Rectal smooth muscle tissue (tissue), 1 donor: Measurements from ENCODE around the gene SOX9.

Source experiments
- H3K27ac ChIP-seq: one replicate; pipeline ENCODE4 v1.7.0; 2013; ENCODE audit warnings: low read depth, low read length, inconsistent platforms
- H3K27me3 ChIP-seq: one replicate; pipeline ENCODE4 v1.7.0; 2013; ENCODE audit warnings: low read length; ENCODE audit not compliant: control insufficient read depth, insufficient read depth
- H3K36me3 ChIP-seq: one replicate; pipeline ENCODE4 v1.7.0; 2013; ENCODE audit warnings: low read length; ENCODE audit not compliant: control insufficient read depth, insufficient read depth
- H3K4me1 ChIP-seq: one replicate; pipeline ENCODE4 v1.7.0; 2013; ENCODE audit warnings: low read length; ENCODE audit not compliant: control insufficient read depth, insufficient read depth
- H3K4me3 ChIP-seq: one replicate; pipeline ENCODE4 v1.7.0; 2013; ENCODE audit warnings: low read length
- H3K9ac ChIP-seq: one replicate; pipeline ENCODE4 v1.7.0; 2013; ENCODE audit warnings: low read length

Gene SOX9

DNA sequence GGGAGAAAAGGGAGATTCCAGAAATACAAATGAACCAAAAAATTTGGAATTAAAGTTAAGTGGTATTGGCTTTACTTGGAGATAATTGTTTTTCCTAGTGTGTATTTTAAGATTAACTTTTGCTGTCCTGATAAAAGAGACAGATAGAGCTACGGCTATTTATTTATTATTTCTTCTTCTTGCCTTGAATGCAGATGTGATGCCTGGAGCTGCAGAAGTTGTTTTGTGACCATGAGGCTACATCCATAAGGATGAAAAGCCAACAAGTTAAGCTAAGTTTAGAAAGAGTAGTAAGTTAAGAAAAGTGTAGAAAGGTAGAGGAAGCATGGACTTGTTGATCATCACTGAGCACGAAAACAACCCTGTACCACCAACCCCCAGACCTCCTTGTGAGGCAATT is 41.7 kb downstream of the SOX9 start:
- no peaks in the 10 kb centered on the region for H3K36me3 ChIP-seq
- no peak overlapping the region for H3K27ac ChIP-seq
- no peaks in the 10 kb centered on the region for H3K27me3 ChIP-seq
- no peak overlapping the region for H3K9ac ChIP-seq
- H3K4me1 ChIP-seq = no peaks in the 10 kb centered on the region
- H3K4me3 ChIP-seq = no peak overlapping the region

DNA sequence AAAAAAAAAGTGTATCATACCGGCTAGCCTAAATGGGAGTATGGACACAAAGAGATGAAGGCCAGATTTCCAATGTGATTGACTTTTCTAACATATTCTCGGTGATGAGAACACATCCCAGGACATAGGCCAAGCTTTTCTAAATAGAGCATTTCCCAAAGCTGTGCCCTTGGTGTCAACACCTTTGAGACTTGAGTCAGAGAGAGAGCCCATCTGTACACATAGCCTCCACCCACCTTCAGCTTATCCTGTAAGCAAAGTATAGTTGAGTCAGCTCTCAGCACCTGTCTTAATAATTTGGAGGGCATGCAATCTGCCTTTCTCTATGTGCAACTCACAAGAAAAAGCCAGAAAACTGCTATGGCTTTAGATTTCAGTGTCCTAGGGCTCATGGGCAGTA is 42.7 kb downstream of the SOX9 start:
- no peaks in the 10 kb centered on the region for H3K27me3 ChIP-seq
- no peak overlapping the region for H3K27ac ChIP-seq
- no peaks in the 10 kb centered on the region for H3K36me3 ChIP-seq
- H3K4me3 ChIP-seq = no peak overlapping the region
- no peaks in the 10 kb centered on the region for H3K4me1 ChIP-seq
- H3K9ac ChIP-seq = no peak overlapping the region

DNA sequence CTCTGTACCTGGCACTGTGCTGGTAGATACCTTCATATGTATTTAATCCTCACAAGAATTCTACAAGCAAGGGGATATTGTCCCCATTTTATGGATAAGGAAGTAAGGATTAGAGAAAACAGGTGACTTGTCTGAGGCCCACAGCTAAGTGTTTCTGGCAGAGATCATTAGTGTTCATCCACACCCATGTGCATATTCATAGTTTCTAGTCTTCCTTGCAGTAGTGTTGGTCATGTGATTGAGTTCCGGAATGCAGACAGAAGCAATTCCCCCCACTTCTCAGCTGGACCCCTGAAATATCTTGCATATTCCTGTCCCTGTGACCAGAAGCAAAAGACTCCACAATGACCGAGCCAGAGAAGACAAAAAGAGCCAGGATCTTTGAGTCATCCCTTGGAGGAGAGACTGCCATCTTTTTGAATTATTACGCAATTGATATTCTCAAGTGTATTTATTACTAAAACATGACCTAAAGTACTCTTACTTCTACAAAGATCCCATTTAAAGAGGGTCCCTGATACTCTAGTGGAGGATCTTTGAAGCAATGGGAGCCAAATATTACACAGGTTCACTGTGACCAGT is 43.4 kb downstream of the SOX9 start:
- H3K27me3 ChIP-seq = no peaks in the 10 kb centered on the region
- H3K36me3 ChIP-seq = no peaks in the 10 kb centered on the region
- no peak overlapping the region for H3K9ac ChIP-seq
- no peak overlapping the region for H3K4me3 ChIP-seq
- no peaks in the 10 kb centered on the region for H3K4me1 ChIP-seq
- H3K27ac ChIP-seq = no peak overlapping the region

DNA sequence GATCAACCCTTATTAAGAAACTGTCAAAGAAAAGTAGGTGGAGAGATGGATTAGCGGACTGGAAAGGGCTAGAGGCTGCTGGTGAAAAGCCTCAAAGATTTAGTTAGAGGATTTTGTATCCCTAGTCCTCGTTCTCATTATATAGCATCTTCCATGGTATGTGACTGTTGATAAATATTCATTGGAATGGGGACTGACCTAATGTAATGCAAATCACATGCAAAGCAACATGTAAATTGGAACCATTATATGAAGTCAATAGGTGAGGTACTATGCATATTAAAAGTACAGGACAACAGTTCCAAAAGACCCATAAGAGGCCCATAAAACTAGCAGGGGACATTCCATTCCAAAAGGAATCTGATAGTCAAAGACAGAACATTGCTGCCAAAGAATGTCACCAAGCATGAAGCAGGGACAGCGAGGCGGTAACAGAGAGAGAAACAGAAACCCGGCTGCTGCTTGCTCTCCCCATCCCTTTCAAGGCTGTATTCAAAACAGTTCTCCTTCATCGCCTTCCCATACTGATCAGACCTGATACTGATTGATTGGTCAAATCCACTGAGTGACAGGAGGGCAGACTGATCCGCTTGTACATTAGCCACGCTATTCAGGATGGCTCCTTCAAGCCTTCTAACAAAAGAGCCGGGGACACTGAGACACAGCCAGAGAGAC is 44.5 kb downstream of the SOX9 start:
- Histone ChIP-seq H3K36me3 (no peaks in the 10 kb centered on the region), H3K27ac (no peak overlapping the region), H3K4me3 (no peak overlapping the region), H3K27me3 (no peaks in the 10 kb centered on the region), H3K9ac (no peak overlapping the region), H3K4me1 (no peaks in the 10 kb centered on the region)

DNA sequence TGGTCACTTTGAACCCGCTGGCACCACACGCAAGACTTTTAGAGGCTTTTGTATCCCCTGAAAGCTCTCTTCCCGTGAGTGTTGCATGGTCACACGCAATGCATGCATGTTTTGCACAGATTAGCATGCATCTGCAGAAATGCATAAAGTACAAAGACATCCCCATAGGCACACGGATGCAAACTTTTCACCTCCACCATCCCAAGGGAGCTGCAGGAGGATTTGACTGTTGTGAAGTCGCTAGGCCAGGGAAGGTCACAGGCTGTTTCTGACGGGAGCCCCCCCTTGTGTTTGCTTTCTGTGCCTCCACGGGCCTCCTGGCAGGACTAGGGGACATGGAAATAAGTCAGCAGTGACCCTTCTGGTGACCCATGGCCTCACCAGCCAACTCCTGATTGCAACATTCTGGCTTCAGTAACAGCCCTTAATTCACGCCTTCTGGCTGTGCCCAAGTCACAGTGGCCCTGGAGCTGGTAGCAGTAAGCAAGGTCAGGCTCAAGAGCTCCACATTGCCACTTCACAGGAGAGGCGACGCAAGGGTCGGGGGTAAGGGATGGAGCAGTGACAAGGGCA is 45.1 kb downstream of the SOX9 start:
- Histone ChIP-seq H3K27me3 (no peaks in the 10 kb centered on the region), H3K4me3 (no peak overlapping the region), H3K4me1 (no peaks in the 10 kb centered on the region), H3K27ac (no peak overlapping the region), H3K9ac (no peak overlapping the region), H3K36me3 (no peaks in the 10 kb centered on the region)

DNA sequence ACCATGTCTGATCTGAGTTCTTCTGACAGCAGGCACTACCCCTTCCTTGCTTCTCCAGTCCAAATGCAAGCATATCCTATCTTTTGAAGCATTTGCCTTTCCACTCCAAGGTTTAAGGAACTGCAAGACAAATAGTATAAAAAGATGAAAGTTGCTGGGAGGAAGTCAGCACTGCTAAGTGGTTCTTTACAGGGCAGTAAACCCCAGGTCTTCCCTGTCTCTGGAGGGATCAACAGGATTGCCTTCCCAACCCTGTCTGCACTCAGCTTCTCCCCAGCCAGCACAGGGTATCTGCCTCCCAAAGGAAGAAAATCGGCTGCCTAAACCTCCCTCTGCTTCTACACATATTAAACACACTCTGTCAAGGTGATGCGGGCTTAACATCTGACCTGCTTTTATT is 46.8 kb downstream of the SOX9 start:
- Histone ChIP-seq H3K4me3 (no peak overlapping the region), H3K27me3 (no peaks in the 10 kb centered on the region), H3K9ac (no peak overlapping the region), H3K4me1 (no peaks in the 10 kb centered on the region), H3K27ac (no peak overlapping the region), H3K36me3 (no peaks in the 10 kb centered on the region)

DNA sequence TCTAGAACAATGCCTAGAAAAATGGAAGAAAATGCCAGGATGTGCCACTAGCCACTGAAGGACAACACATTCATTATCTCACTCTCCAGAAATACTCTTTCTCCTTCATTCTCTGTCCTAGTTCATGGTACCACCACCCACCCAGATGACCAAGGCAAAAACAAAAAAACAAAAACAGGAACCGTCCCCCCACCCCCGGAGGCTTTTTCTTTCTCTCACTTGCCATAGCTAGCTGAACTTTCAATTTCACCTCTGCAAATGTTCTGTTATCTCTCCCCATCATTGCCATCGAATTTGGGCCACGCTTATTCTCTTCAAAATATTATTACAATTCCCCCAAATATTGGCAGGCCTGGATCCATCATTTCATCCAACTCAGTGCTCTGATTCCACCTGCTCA is 49.0 kb downstream of the SOX9 start:
- Histone ChIP-seq H3K27me3 (no peaks in the 10 kb centered on the region), H3K4me3 (no peak overlapping the region), H3K9ac (no peak overlapping the region), H3K27ac (no peak overlapping the region), H3K4me1 (no peaks in the 10 kb centered on the region), H3K36me3 (no peaks in the 10 kb centered on the region)

DNA sequence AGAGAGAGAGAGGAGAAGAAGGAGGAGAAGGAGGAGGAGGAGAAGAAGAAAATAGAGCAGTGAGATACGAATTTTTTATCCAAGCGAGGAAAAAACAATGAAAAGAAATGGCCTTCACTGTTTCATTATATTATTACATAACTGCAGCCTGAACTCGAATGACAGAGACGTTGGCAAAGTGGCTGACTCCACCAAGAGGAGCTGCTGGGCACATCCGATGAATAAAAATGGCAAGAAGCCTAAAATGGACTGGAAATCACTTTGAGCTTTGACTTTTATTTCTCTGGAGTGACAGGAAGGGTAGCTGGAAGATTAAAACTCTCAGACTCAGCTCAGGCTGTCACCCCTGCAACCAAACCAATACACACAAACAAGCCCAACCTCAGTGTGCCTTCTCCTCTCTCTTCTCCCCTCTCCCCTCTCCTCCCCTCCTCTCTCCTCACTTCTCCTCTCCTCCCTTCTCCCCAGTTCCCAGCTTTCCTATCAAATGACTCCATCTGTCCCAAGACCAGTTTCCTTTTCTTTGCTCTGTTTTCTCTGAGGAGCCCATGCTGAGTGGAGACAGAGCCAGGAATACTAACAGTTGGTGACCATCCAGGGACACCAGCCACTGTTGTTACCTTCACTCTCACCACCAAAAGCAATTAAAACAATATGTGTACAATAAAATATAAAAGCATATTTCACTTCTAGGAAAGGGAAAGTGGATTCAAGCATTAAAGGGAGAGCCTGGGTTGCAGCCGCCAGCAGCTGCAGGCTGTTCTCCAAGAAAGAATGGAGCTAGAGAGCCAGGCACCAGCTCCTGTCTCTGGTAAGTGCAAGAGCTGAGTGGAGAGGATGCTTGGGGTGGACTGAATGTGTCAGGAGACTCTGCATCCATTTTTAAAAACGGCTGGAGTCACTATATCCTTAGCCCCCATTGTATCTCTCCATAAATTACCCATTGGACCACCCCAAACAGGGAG is 51.2 kb downstream of the SOX9 start:
- Histone ChIP-seq H3K4me3 (peak overlapping the region; percentile 30), H3K4me1 (no peaks in the 10 kb centered on the region), H3K27me3 (no peaks in the 10 kb centered on the region), H3K36me3 (no peaks in the 10 kb centered on the region), H3K9ac (no peak overlapping the region), H3K27ac (no peak overlapping the region)

DNA sequence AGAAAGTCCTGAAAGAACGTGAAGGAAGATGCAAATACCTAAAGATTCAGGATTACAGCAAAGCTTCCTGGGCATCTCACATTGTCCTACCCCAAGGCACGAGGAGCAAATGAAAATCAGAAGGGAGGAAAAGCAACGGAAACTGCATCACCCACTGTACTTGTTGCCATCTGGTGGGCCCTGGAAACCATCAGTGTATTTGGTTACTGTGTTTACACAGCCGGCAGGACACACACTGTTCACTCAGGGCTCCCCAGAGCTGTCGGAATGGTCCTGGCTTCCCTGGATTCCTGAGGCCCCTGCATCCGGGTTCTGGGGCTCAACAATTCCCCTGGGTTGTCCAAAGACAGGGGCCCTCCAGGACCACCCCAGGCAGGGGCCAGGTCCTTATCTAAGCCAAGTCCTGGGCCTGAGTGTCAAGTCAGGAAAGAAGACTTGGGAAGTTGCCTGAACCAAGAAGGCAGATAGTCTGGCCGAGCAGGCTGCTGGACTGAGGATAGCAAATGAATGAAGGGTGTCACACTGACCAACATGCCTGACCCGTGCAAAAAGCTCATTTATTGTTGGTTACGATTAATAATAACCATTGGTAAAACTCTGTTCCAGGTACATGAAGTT is 52.8 kb downstream of the SOX9 start:
- H3K4me3 ChIP-seq = no peak overlapping the region
- H3K9ac ChIP-seq = no peak overlapping the region
- no peaks in the 10 kb centered on the region for H3K27me3 ChIP-seq
- no peak overlapping the region for H3K27ac ChIP-seq
- H3K36me3 ChIP-seq = no peaks in the 10 kb centered on the region
- no peaks in the 10 kb centered on the region for H3K4me1 ChIP-seq

DNA sequence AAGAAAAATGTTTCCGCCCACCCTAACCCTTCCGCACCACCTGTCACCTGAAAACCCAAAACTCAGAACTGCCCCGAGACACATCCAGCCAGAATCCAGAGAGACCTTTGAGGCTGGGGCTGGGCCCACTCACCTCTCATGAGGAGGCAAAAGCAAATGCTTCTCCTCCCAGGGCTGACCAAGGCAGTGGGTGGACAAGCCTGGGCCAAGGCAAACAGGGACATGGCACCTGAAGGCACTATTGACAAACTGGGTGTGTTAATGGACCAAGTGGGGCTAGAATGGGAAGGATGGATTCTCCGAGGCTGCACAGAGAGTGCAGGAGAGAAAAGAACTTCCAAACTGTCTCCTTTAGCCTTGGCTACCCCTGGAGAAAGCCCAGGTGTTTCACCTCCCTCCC is 54.4 kb downstream of the SOX9 start:
- Histone ChIP-seq H3K27ac (no peak overlapping the region), H3K4me1 (no peaks in the 10 kb centered on the region), H3K36me3 (no peaks in the 10 kb centered on the region), H3K9ac (no peak overlapping the region), H3K27me3 (no peaks in the 10 kb centered on the region), H3K4me3 (no peak overlapping the region)
